GM23338 (cell line): ENCODE measurements around the gene VPS25. TPM values are rescaled to one million over a fixed set of nuclear protein-coding genes. Genes with fewer than 3 reads are reported as not detected.

ENCODE experiments used
- ATAC-seq: fragments of 200-7000 bp; cut with Tn5 transposase; 3 replicates; pipeline ENCODE4 v1.9.1; 2020
- DNase-seq: peaks from one replicate; pipeline ENCODE4 v3.0.0-alpha.2; 2015; ENCODE audit warnings: low spot score
- H2AFZ ChIP-seq: fragments of 200-600 bp; sonication (generic); 2 replicates; pipeline ENCODE4 v1.8.0; 2016; ENCODE audit warnings: antibody characterized with exemption, mild to moderate bottlenecking, moderate library complexity
- H3F3A ChIP-seq: fragments of 200-600 bp; sonication (generic); replicated peaks from 2 replicates; pipeline ENCODE4 v1.8.0; 2017; ENCODE audit warnings: antibody characterized with exemption, mixed run types, low read depth
- H3K27ac ChIP-seq: fragments of 200-600 bp; sonication (generic); 2 replicates; pipeline ENCODE4 v1.6.1; 2016; ENCODE audit warnings: low read depth
- H3K27me3 ChIP-seq: fragments of 200-600 bp; sonication (generic); 2 replicates; pipeline ENCODE4 v1.8.0; 2016; ENCODE audit warnings: mild to moderate bottlenecking, mixed run types, moderate library complexity; ENCODE audit not compliant: insufficient read depth
- H3K36me3 ChIP-seq: fragments of 200-600 bp; sonication (generic); 2 replicates; pipeline ENCODE4 v1.8.0; 2016; ENCODE audit warnings: mild to moderate bottlenecking; ENCODE audit not compliant: insufficient read depth
- H3K4me1 ChIP-seq: fragments of 200-600 bp; sonication (generic); 2 replicates; pipeline ENCODE4 v1.8.0; 2016; ENCODE audit warnings: mild to moderate bottlenecking, moderate library complexity; ENCODE audit not compliant: insufficient read depth
- H3K4me2 ChIP-seq: fragments of 200-600 bp; sonication (generic); 2 replicates; pipeline ENCODE4 v1.7.1; 2017; ENCODE audit warnings: mixed run types
- H3K4me3 ChIP-seq: fragments of 200-600 bp; sonication (generic); 2 replicates; pipeline ENCODE4 v1.6.1; 2016; ENCODE audit warnings: mixed run types
- H3K79me2 ChIP-seq: fragments of 200-600 bp; sonication (generic); replicated peaks from 2 replicates; pipeline ENCODE4 v1.8.0; 2017; ENCODE audit warnings: mild to moderate bottlenecking; ENCODE audit not compliant: insufficient read depth
- H3K9me2 ChIP-seq: fragments of 200-600 bp; sonication (generic); 2 replicates; pipeline ENCODE4 v1.8.0; 2017; ENCODE audit not compliant: insufficient read depth
- H4K20me1 ChIP-seq: fragments of 200-600 bp; sonication (generic); replicated peaks from 2 replicates; pipeline ENCODE4 v1.8.0; 2017; ENCODE audit warnings: mild to moderate bottlenecking; ENCODE audit not compliant: insufficient read depth
- H3K27ac Mint-ChIP-seq: 2 replicates; pipeline ENCODE4 v1.8.0; 2020; ENCODE audit warnings: inconsistent platforms, mild to moderate bottlenecking, moderate library complexity, mixed read lengths
- H3K27me3 Mint-ChIP-seq: 3 replicates; pipeline ENCODE4 v1.8.0; 2022; ENCODE audit warnings: low read depth, mild to moderate bottlenecking, moderate library complexity, mixed read lengths, inconsistent platforms; ENCODE audit not compliant: insufficient read depth, poor library complexity
- H3K36me3 Mint-ChIP-seq: 3 replicates; pipeline ENCODE4 v1.8.0; 2021; ENCODE audit warnings: low read depth, mild to moderate bottlenecking, inconsistent platforms, moderate library complexity, mixed read lengths
- H3K4me1 Mint-ChIP-seq: 3 replicates; pipeline ENCODE4 v1.8.0; 2020; ENCODE audit warnings: mild to moderate bottlenecking, inconsistent platforms, mixed read lengths
- H3K4me3 Mint-ChIP-seq: 3 replicates; pipeline ENCODE4 v1.8.0; 2021; ENCODE audit warnings: moderate library complexity, mild to moderate bottlenecking, inconsistent platforms, mixed read lengths
- H3K9me3 Mint-ChIP-seq: 3 replicates; pipeline ENCODE4 v1.8.0; 2020; ENCODE audit warnings: moderate library complexity, mild to moderate bottlenecking, inconsistent platforms, mixed read lengths
- CTCF ChIP-seq, 2 experiments: fragments of 200-600 bp in 1 of 2; sonication (generic) in 1 of 2; conservative IDR thresholded peaks; 2 replicates each; pipeline versions ENCODE4 v1.5.1 to v1.6.1; 2016 to 2017; ENCODE audit warnings: antibody characterized with exemption in 2 of 2, low read depth in 2 of 2, mild to moderate bottlenecking in 2 of 2, moderate library complexity in 1 of 2
- ETS1 ChIP-seq: IDR thresholded peaks from 2 replicates; pipeline ENCODE4 v1.6.1; 2016; ENCODE audit warnings: antibody characterized with exemption
- JUNB ChIP-seq: IDR thresholded peaks from one replicate; pipeline ENCODE4 v1.6.1; 2016; ENCODE audit warnings: antibody characterized with exemption; ENCODE audit not compliant: unreplicated experiment
- NANOG ChIP-seq: IDR thresholded peaks from 2 replicates; pipeline ENCODE4 v1.6.1; 2016; ENCODE audit warnings: antibody characterized with exemption, borderline replicate concordance
- ZNF114 ChIP-seq: fragments of 250-450 bp; sonication (Bioruptor Pico); IDR thresholded peaks from 2 replicates; pipeline ENCODE4 v1.5.0; 2020; ENCODE audit warnings: mild to moderate bottlenecking, moderate library complexity
- ZNF331 ChIP-seq: fragments of 250-450 bp; sonication (Bioruptor Pico); IDR thresholded peaks from 2 replicates; pipeline ENCODE4 v1.5.0; 2020; ENCODE audit warnings: low read depth, mild to moderate bottlenecking, moderate library complexity
- ZNF462 ChIP-seq: fragments of 250-450 bp; sonication (Bioruptor Pico); IDR thresholded peaks from 2 replicates; pipeline ENCODE4 v1.5.0; 2020; ENCODE audit warnings: mild to moderate bottlenecking, moderate library complexity
- polyA plus RNA-seq: library from polyadenylated mRNA; unstranded; fragments of >200 nt; fragmentation: Nextera tagmentation; extraction: Ambion mirVana; gene quantifications from 2 replicates; pipeline ENCODE4 v1.2.1, GENCODE V29; 2016
- total RNA-seq: library from RNA; depleted of rRNA; stranded (reverse); fragments of >200 nt; shearing (Covaris generic); gene quantifications from 2 replicates; pipeline ENCODE4 v1.2.3, GENCODE V29; 2014

VPS25 gene
- total and polyA plus RNA-seq, 2 experiments from 2014 or later: 105 to 110 TPM

- TF ChIP-seq ZNF462 (CRISPR knock-in tag): no peak
Measured at GRCh38 chr17:42819939-42820535, 46.8 kb downstream of the VPS25 start (continued).

- H3K27me3 Mint-ChIP-seq: peaks cover 3% of the 10 kb centered on the region
- Histone ChIP-seq H3K27ac (no peak overlapping the region), H3K36me3 (peaks cover 10% of the 10 kb centered on the region), H3K4me3 (no peak overlapping the region), H4K20me1 (peaks cover 16% of the 10 kb centered on the region), H2AFZ (no peak overlapping the region), H3K4me1 (peaks cover 7% of the 10 kb centered on the region), H3K27me3 (no peaks in the 10 kb centered on the region), H3F3A (peaks cover 8% of the 10 kb centered on the region; the same call in 1 of the 2 replicates), H3K4me2 (no peak overlapping the region), H3K79me2 (peaks cover 13% of the 10 kb centered on the region), H3K9me2 (no peaks in the 10 kb centered on the region)
- no peak for ATAC-seq
- no peak overlapping the region for H3K4me3 Mint-ChIP-seq
- H3K9me3 Mint-ChIP-seq: no peaks in the 10 kb centered on the region
- DNase-seq: no peak
- H3K27ac Mint-ChIP-seq: no peak overlapping the region; the same call in 1 of the 2 replicates
- peaks cover 49% of the 10 kb centered on the region for H3K36me3 Mint-ChIP-seq
- peaks cover 3% of the 10 kb centered on the region; the same call in 1 of the 3 replicates for H3K4me1 Mint-ChIP-seq
- TF ChIP-seq CTCF (conservative IDR thresholded peaks at IDR 0.05; ENCODE audit: low read depth in 2 of 2) (no peak), NANOG (no peak), JUNB (no peak), ETS1 (no peak), ZNF331 (CRISPR knock-in tag) (no peak), ZNF114 (CRISPR knock-in tag) (no peak)
Measured at GRCh38 chr17:42821176-42821575, 47.9 kb downstream of the VPS25 start.
